Activated CD4-positive, alpha-beta T cell treated with anti-CD3 and anti-CD28 coated beads, Interleukin-2, amount 50 U/mL, for 4 hours (primary cell): ENCODE results near the gene OTOA.
"Not testable (repeated sequence)": the region's sequence is repeated elsewhere in the genome, so short reads cannot be mapped to it uniquely, and the experiment has no call there.

Source experiments
- DNase-seq, 2 experiments: peaks; one replicate each; pipeline ENCODE4 v3.0.0-alpha.2; 2020

Gene OTOA

DNA sequence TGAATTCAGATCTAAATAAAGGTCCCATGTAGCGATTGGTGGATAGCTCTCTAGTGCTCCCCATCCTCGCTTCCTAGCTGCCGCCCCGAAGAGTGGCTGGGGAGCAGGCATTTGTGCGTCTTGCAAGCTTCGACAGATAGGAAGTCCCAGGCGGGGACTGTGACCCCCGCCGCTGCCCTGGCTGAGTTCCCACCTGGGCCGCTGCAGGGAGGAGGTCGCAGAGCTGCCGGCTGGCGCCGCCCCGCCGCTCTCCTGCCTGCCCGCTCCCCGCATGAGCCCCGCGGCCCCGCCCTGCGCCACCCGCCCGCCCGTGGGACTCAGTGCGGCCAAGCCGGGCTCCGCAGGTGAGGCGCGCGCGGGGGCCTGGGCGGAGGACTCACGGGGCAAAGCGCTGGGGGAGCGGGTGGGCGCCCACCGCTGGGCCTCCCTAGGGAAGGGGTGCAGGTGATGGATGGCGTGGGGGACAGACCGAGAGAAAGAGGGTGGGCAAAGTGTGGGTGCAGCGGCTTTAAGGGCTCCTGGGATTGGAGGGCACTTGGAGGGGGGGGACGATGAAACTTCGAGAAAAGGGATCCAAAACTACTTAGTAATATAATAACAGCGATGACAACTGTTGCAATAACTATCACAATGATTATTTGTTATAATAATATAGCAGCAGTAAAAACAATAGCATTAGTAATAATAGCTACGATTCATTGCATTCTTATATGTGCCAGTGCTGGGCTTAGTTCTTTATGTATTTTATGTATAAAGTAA is at the start of gene OTOA:
Gene OTOA (plus strand): TSS at position 80 of the 759 bp plus-strand sequence. CDS start 14,547 bp downstream, outside the sequence.
- peak; percentile 10 to 13 for DNase-seq

DNA sequence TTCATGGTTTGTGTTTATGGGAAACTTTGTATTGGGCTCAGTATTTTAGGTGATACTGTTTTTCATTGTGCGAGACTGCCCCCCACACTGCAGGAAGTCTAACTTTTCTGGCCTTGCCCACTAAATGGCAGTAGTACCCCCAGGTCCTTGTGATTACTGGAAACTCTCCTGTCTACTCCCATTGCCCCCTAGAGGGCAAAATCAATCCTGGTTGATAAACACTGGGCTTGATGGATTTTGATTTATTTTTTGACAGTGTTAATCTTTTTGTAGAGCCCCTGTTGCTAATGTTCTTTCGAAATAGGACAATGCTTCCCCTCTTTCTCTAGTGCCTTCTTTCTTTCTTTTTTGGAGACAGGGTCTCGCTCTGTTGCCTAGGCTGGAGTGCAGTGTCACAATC is 48.9 kb upstream of the OTOA start:
- DNase-seq, result no peak

DNA sequence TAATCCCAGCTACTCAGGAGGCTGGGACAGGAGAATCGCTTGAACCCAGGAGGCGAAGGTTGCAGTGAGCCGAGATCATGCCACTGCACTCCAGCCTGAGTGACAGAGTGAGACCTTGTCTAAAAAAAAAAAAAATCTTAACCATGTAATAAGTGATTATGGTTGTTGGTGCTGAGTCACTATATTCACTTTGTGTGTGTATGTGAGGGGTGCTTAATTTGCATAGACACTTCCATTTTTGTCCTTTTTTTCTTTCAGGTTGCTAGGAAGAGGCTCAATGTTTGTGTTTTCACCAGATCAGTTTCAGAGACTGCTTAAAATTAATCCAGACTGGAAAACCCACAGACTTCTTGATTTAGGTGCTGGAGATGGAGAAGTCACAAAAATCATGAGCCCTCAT is 46.2 kb upstream of the OTOA start:
- no peak for DNase-seq

DNA sequence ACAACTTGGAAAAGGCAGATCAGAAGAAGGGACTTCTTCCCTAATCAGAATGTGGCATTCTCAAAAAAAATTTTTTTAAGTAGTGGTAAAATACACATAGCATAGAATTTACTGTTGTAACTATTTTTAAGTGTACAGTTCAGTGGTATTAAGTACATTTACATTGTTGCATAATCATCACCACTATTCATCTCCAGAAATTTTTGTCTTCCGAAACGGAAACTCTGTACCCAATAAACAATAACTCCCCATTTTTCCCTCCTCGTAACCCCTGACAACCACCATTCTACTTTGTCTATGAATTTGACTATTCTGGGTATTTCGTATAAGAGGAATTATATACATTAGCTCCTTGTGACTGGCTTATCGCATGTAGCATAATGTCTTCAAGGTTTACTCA is 45.5 kb upstream of the OTOA start:
- DNase-seq, result no peak

- DNase-seq, result no peak
Observed at GRCh38 chr16:21619765-21620425, 43.9 kb upstream of the OTOA start.

DNA sequence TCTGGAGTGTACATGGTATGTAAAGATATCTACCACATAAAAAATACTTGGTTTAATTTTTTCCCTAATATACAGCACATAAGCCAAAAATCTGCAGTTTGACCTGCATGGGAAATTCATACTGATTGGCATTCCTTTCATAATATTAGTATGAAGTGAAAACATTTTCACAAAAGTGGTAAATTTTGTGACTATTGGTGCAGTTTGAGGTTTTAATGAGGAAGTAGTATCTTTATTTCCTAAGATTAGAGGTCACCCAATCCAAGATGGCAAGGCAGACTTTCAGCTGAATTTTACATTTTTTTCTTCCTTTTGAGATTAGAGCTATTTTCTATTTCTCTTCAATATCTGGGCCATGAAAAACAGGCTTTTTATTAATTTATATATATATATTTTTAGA is 43.2 kb upstream of the OTOA start:
- no peak for DNase-seq

DNA sequence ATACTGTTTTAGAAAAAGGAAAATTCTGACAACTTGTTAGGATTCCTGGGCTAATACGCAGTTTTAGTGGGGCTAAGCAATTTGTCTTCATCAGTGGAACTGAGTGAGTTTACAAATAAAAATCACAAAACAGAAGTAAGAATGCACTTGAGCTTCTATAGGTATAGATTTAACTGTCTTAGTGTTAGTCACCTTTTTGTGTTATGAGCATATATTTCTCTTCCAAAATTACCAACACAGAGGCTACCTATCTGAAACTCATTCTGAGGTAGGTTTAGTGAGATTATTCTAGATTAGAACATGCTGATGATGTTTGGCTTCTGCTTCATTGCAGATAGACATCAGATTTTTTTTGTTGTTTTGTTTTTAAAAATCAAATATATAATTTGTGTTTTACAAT is 41.2 kb upstream of the OTOA start:
- no peak for DNase-seq

- no peak for DNase-seq
Observed at GRCh38 chr16:21625026-21625425, 38.7 kb upstream of the OTOA start.

DNA sequence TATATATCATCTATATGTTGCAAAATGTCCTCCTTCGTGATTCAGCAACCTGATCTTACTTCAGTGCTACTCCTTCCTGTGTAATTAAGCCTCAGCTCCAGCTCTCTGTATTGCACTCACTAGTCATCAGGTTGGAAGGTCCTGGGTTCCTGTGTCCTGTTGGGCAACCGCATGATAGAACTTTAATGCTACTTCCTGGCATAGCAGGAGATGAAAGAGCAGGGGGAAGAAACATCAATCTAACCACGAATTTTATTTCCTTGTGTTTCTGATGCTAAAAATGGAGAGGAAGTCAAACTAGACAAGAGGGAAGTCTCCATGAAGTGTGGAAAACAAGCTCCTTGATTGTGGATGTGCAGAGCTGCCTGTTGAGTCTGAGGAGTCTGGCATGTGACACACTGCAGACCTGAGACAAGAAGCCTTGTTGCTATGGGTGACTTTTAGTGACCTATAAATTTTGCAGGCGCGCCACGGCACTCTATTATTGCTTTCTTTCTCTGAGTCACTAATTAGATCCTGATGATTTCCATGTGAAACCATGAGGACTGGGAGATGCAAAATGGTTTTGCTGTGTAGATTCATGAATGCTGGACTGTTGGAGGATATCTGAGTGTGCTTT is 37.0 kb upstream of the OTOA start:
- no peak for DNase-seq

- DNase-seq, result no peak
Observed at GRCh38 chr16:21628121-21628726, 35.5 kb upstream of the OTOA start.

DNA sequence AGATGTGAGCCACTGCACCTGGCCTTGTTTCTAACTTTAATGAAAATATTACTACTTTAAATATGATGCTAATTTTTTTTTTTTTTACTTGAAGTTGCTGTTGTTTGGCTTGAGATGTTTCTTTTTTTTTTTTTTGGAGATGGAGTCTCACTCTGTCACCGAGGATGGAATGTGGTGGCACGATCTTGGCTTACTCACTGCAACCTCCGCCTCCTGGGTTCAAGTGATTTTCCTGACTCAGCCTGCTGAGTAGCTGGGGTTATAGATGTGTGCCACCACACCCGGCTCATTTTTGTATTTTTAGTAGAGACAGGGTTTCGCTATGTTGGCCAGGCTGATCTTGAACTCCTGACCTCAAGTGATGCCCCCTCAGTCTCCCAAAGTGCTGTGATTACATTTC is 35.0 kb upstream of the OTOA start:
- DNase-seq, result no peak

DNA sequence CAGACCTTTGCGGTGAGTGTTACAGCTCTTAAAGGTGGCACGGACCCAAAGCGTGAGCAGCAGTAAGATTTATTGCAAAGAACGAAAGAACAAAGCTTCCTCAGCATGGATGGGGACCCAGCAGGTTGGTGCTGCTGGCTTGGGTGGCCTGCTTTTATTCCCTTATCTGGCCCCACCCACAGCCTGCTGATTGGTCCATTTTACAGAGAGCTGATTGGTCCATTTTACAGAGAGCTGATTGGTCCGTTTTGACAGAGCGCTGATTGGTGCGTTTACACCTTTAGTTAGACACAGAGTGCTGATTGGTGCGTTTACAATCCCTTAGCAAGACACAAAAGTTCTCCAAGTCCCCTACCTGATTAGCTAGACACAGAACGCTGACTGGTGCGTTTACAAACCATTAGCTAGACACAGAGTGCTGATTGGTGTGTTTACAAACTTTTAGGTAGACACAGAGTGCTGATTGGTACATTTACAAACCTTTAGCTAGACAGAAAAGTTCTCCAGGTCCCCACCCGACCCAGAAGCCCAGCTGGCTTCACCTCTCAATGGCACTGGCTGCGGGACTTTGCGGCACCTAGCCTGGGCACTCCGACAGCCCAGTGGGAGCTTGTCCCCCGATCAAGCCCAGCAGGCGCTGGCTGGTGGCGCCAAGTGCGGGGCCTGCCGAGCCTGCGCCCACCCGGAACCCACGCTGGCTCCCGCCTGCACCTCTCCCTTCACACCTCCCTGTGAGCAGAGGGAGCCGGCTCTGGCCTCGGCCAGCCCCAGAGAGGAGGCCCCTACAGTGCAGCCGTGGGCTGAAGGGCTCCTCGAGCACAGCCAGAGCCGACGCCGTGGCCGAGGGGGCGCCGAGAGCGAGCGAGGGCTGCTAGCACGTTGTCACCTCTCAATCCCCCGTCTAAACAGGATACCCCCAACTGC is 33.9 kb upstream of the OTOA start:
- not testable (repeated sequence) for DNase-seq

- DNase-seq, result not testable (repeated sequence)
Observed at GRCh38 chr16:21630866-21631265, 32.9 kb upstream of the OTOA start.

DNA sequence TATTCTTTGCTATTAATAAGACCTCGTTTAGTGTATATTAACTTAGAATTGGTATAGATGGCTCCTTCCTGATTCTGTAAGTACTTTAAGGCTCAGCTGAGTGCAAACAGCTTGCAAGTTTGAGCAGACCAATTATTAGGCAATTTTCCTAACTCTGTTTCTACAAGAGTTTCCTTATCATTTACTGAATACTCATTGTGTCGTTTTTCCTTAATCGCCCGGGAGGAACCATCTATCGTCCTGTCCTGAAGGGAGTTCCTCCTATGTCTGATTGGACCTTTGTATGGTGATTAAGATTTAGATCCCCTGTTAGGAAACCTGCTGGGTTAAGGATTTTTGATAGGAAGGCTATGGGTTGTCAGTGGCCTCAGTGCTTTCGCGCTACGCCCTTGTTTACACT is 32.4 kb upstream of the OTOA start:
- DNase-seq, result not testable (repeated sequence)

DNA sequence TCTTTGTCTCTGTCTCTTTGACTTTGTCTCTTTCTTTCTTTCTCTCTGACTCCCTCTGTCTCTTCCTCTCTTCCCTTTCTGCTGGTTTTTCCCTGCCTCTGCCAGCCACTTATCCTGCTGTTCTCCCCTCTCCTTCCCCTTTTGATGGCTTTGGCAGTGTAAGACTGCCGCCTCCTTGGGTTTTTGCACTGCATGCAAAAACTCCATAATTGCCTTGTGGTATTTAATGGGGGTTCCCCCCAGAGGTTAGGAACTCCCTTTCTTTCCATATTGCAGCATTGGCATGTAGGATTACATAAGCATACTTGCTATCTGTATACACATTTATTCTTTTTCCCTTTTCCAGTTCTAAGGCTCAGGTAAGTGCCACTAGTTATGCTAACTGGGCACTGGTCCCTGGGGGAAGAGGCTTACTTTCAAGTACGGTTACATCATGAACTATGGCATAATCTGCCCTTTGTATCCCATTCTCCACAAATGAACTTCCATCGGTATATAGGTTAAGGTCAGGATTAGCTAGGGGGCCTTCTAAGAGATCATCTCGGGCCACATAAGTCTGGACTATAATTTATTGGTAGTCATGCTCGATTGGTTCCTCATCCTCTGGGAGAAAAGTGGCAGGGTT is 31.7 kb upstream of the OTOA start:
- not testable (repeated sequence) for DNase-seq

- DNase-seq, result no peak
Observed at GRCh38 chr16:21634216-21634615, 29.6 kb upstream of the OTOA start.

DNA sequence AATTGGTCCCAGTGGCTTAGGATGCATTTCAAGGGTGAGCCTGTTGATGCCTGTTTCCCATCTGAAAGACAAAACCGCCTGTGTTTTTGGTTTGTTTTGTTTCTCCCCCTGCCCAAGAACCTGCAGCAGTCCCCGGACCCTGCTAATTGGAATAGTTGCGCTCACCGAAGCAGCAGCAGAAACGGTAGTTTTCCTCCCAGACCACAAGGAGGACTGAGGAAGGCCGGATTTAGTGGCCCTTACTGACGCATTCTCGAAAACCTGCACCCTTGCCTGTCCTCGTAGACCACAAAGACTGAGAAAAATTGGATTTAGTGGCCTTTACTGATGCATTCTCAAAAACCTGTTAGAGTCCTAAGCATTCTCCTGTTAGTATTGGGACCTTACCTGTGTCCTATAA is 28.1 kb upstream of the OTOA start:
- DNase-seq, result not testable (repeated sequence)

DNA sequence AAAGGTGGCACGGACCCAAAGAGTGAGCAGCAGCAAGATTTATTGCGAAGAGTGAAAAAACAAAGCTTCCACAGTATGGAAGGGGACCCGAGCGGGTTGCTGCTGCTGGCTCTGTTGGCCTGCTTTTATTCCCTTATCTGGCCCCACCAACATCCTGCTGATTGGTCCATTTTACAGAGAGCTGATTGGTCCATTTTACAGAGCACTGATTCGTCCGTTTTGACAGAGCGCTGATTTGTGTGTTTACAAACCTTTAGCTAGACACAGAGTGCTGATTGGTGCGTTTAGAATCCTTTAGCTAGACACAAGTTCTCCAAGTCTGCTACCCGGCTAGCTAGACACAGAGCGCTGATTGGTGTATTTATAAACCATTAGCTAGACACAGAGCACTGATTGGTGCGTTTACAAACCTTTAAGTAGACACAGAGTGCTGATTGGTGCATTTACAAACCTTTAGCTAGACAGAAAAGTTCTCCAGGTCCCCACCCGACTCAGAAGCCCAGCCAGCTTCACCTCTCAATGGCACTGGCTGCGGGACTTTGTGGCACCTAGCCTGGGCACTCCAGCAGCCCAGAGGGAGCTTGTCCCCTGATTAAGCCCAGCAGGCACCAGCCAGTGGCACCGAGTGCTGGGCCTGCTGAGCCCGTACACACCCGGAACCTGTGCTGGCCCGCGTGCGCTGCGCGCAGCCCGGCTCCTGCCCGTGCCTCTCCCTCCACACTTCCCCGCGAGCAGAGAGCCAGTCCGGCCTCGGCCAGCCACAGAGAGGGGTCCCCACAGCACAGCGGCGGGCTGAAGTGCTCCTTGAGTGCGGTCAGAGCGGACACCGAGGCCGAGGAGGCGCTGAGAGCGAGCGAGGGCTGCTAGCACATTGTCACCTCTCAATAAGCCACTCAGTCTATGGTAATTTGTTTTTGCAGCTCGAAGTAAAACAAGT is 26.5 kb upstream of the OTOA start:
- DNase-seq, result no peak

DNA sequence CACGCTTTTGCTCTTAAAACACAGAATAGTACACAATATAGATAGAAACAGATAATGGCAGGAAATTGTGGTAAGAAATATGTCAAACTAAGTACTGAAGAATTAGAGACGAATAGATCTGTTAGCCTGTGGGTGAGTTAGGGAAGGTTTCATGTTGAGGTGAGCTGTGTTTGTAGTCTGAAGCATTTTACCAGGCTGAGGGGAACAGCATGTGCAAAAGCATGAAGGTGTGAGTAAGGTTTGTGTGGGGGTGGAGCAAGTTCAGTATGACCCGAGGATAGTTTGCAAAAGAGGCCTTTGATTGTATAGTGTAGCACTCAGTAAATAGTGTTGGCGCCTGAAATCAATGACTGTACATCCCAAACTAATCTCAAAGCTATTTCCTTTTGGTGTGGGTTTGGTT is 25.2 kb upstream of the OTOA start:
- no peak for DNase-seq

DNA sequence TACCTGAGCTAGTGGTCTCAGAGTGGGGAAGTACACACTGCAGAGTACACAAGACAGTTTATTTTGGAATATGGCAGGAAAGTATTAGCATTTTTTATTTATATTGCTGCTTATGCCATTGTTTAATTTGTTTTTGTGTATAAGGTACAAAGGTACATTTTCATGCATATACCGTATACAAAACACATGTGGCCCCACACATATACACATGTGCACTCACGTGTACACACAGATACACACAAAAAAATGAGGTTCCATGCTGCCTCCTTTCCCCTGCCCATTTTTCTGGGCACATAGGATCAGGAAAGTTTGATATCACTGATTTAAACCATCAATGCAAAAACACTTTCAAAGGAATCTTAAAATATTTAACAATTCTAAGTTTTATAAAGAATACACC is 24.3 kb upstream of the OTOA start:
- DNase-seq, result no peak

GRCh38 chr16:21641916-21642315 is 21.9 kb upstream of the OTOA start:
- no peak for DNase-seq
